Measurements from ENCODE around the gene VSIG4. TPM values are rescaled to one million over a fixed set of nuclear protein-coding genes. Genes with fewer than 3 reads are reported as not detected.

Gene VSIG4, protein sequence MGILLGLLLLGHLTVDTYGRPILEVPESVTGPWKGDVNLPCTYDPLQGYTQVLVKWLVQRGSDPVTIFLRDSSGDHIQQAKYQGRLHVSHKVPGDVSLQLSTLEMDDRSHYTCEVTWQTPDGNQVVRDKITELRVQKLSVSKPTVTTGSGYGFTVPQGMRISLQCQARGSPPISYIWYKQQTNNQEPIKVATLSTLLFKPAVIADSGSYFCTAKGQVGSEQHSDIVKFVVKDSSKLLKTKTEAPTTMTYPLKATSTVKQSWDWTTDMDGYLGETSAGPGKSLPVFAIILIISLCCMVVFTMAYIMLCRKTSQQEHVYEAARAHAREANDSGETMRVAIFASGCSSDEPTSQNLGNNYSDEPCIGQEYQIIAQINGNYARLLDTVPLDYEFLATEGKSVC
- not detected in 2 replicates for total RNA-seq

DNA sequence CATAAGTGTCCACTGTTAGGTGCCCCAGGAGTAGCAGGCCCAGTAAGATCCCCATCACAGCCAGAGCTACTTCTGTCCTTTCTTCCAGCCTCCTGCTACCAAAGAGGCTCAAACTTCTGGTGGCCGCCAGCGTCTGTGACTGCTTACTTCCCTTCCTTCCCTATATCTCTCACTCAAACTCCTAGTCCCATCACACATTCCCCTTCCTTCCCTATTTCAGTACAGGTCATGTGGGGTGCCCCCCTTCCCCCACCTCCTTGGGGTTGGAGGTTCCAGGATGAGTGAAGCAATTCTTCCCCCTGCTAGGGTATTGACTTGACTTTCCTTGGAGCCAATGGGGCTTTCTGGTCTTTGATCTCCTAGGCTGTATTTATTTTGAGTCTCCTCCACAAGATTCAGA is at the start of gene VSIG4:
TSS of gene VSIG4 (minus strand) at position 137 of the 400 bp plus-strand sequence. CDS start at position 55, 82 bp downstream.

Other genes starting within 250 kb of the VSIG4 start
- gene HEPH, start 124.2 kb upstream of the VSIG4 start, total RNA-seq = 1.5 and 109 TPM in 2 replicates